Fibroblast of mammary gland (primary cell): Measurements from ENCODE around the gene PARD3B.

Experiments
- DNase-seq: peaks from one replicate; pipeline ENCODE4 v3.0.0-alpha.2; 2010; ENCODE audit warnings: low read depth
- H3K4me3 ChIP-seq: 2 replicates; pipeline ENCODE4 v1.5.1; 2011; ENCODE audit warnings: low read depth, mild to moderate bottlenecking, low read length, moderate library complexity; ENCODE audit not compliant: control insufficient read depth
- CTCF ChIP-seq: conservative IDR thresholded peaks from 2 replicates; pipeline ENCODE4 v1.5.1; 2011; ENCODE audit warnings: low read depth, low read length, inconsistent platforms; ENCODE audit not compliant: control insufficient read depth, insufficient read depth

Gene PARD3B

GRCh38 chr2:205045706-205046105, 500.4 kb downstream of the PARD3B start:
- TF ChIP-seq CTCF, result no peak
- DNase-seq, result no peak
- no peak overlapping the region for H3K4me3 ChIP-seq

- no peak for DNase-seq
- no peak for TF ChIP-seq CTCF
Measured at GRCh38 chr2:205047273-205047839, 502.1 kb downstream of the PARD3B start.

GRCh38 chr2:205051417-205051816, 506.1 kb downstream of the PARD3B start:
- H3K4me3 ChIP-seq, result no peak overlapping the region
- TF ChIP-seq CTCF, result peak; percentile 43
- DNase-seq, result peak; percentile 14

More at GRCh38 chr2:205047273-205047839, 502.1 kb downstream of the PARD3B start:
- no peak overlapping the region for H3K4me3 ChIP-seq

- no peak overlapping the region for H3K4me3 ChIP-seq
- no peak for TF ChIP-seq CTCF
- DNase-seq, result no peak
Measured at GRCh38 chr2:205052781-205053180, 507.5 kb downstream of the PARD3B start.

- TF ChIP-seq CTCF, result no peak
- no peak for DNase-seq
Measured at GRCh38 chr2:205053827-205054410, 508.6 kb downstream of the PARD3B start.

GRCh38 chr2:205054789-205055188, 509.5 kb downstream of the PARD3B start:
- no peak for TF ChIP-seq CTCF
- DNase-seq, result no peak
- H3K4me3 ChIP-seq, result no peak overlapping the region

More at GRCh38 chr2:205053827-205054410, 508.6 kb downstream of the PARD3B start:
- no peak overlapping the region for H3K4me3 ChIP-seq

- H3K4me3 ChIP-seq, result no peak overlapping the region
- no peak for DNase-seq
- TF ChIP-seq CTCF, result no peak
Measured at GRCh38 chr2:205055251-205055650, 510.0 kb downstream of the PARD3B start.
